GM23338 (cell line): ENCODE measurements around the gene EPX. TPM values are rescaled to one million over a fixed set of nuclear protein-coding genes. Genes with fewer than 3 reads are reported as not detected.

Experiments used
- ATAC-seq: fragments of 200-7000 bp; cut with Tn5 transposase; 3 replicates; pipeline ENCODE4 v1.9.1; 2020
- DNase-seq: peaks from one replicate; pipeline ENCODE4 v3.0.0-alpha.2; 2015; ENCODE audit warnings: low spot score
- H2AFZ ChIP-seq: fragments of 200-600 bp; sonication (generic); 2 replicates; pipeline ENCODE4 v1.8.0; 2016; ENCODE audit warnings: antibody characterized with exemption, mild to moderate bottlenecking, moderate library complexity
- H3F3A ChIP-seq: fragments of 200-600 bp; sonication (generic); replicated peaks from 2 replicates; pipeline ENCODE4 v1.8.0; 2017; ENCODE audit warnings: antibody characterized with exemption, mixed run types, low read depth
- H3K27ac ChIP-seq: fragments of 200-600 bp; sonication (generic); 2 replicates; pipeline ENCODE4 v1.6.1; 2016; ENCODE audit warnings: low read depth
- H3K27me3 ChIP-seq: fragments of 200-600 bp; sonication (generic); 2 replicates; pipeline ENCODE4 v1.8.0; 2016; ENCODE audit warnings: mild to moderate bottlenecking, mixed run types, moderate library complexity; ENCODE audit not compliant: insufficient read depth
- H3K36me3 ChIP-seq: fragments of 200-600 bp; sonication (generic); 2 replicates; pipeline ENCODE4 v1.8.0; 2016; ENCODE audit warnings: mild to moderate bottlenecking; ENCODE audit not compliant: insufficient read depth
- H3K4me1 ChIP-seq: fragments of 200-600 bp; sonication (generic); 2 replicates; pipeline ENCODE4 v1.8.0; 2016; ENCODE audit warnings: mild to moderate bottlenecking, moderate library complexity; ENCODE audit not compliant: insufficient read depth
- H3K4me2 ChIP-seq: fragments of 200-600 bp; sonication (generic); 2 replicates; pipeline ENCODE4 v1.7.1; 2017; ENCODE audit warnings: mixed run types
- H3K4me3 ChIP-seq: fragments of 200-600 bp; sonication (generic); 2 replicates; pipeline ENCODE4 v1.6.1; 2016; ENCODE audit warnings: mixed run types
- H3K79me2 ChIP-seq: fragments of 200-600 bp; sonication (generic); replicated peaks from 2 replicates; pipeline ENCODE4 v1.8.0; 2017; ENCODE audit warnings: mild to moderate bottlenecking; ENCODE audit not compliant: insufficient read depth
- H3K9me2 ChIP-seq: fragments of 200-600 bp; sonication (generic); 2 replicates; pipeline ENCODE4 v1.8.0; 2017; ENCODE audit not compliant: insufficient read depth
- H4K20me1 ChIP-seq: fragments of 200-600 bp; sonication (generic); replicated peaks from 2 replicates; pipeline ENCODE4 v1.8.0; 2017; ENCODE audit warnings: mild to moderate bottlenecking; ENCODE audit not compliant: insufficient read depth
- H3K27ac Mint-ChIP-seq: 2 replicates; pipeline ENCODE4 v1.8.0; 2020; ENCODE audit warnings: inconsistent platforms, mild to moderate bottlenecking, moderate library complexity, mixed read lengths
- H3K27me3 Mint-ChIP-seq: 3 replicates; pipeline ENCODE4 v1.8.0; 2022; ENCODE audit warnings: low read depth, mild to moderate bottlenecking, moderate library complexity, mixed read lengths, inconsistent platforms; ENCODE audit not compliant: insufficient read depth, poor library complexity
- H3K36me3 Mint-ChIP-seq: 3 replicates; pipeline ENCODE4 v1.8.0; 2021; ENCODE audit warnings: low read depth, mild to moderate bottlenecking, inconsistent platforms, moderate library complexity, mixed read lengths
- H3K4me1 Mint-ChIP-seq: 3 replicates; pipeline ENCODE4 v1.8.0; 2020; ENCODE audit warnings: mild to moderate bottlenecking, inconsistent platforms, mixed read lengths
- H3K4me3 Mint-ChIP-seq: 3 replicates; pipeline ENCODE4 v1.8.0; 2021; ENCODE audit warnings: moderate library complexity, mild to moderate bottlenecking, inconsistent platforms, mixed read lengths
- H3K9me3 Mint-ChIP-seq: 3 replicates; pipeline ENCODE4 v1.8.0; 2020; ENCODE audit warnings: moderate library complexity, mild to moderate bottlenecking, inconsistent platforms, mixed read lengths
- CREB1 ChIP-seq: fragments of 250-450 bp; sonication (Bioruptor Pico); IDR thresholded peaks from 2 replicates; pipeline ENCODE4 v1.5.0; 2020; ENCODE audit warnings: low read depth, mild to moderate bottlenecking, moderate library complexity
- EZH2 ChIP-seq: fragments of 200-600 bp; sonication (generic); IDR thresholded peaks from one replicate; pipeline ENCODE4 v1.8.0; 2017; ENCODE audit warnings: antibody characterized with exemption, mild to moderate bottlenecking, low read depth; ENCODE audit not compliant: unreplicated experiment
- EZH2phosphoT487 ChIP-seq: fragments of 200-600 bp; sonication (generic); IDR thresholded peaks from one replicate; pipeline ENCODE4 v1.8.1; 2018; ENCODE audit warnings: antibody characterized with exemption; ENCODE audit not compliant: unreplicated experiment
- JUNB ChIP-seq: IDR thresholded peaks from one replicate; pipeline ENCODE4 v1.6.1; 2016; ENCODE audit warnings: antibody characterized with exemption; ENCODE audit not compliant: unreplicated experiment
- NANOG ChIP-seq: IDR thresholded peaks from 2 replicates; pipeline ENCODE4 v1.6.1; 2016; ENCODE audit warnings: antibody characterized with exemption, borderline replicate concordance
- POLR2AphosphoS5 ChIP-seq: IDR thresholded peaks from 2 replicates; pipeline ENCODE4 v1.6.1; 2016; ENCODE audit warnings: antibody characterized with exemption, low read depth
- STAT1 ChIP-seq: IDR thresholded peaks from one replicate; pipeline ENCODE4 v1.6.1; 2016; ENCODE audit warnings: antibody characterized with exemption; ENCODE audit not compliant: unreplicated experiment
- ZNF114 ChIP-seq: fragments of 250-450 bp; sonication (Bioruptor Pico); IDR thresholded peaks from 2 replicates; pipeline ENCODE4 v1.5.0; 2020; ENCODE audit warnings: mild to moderate bottlenecking, moderate library complexity
- ZNF331 ChIP-seq: fragments of 250-450 bp; sonication (Bioruptor Pico); IDR thresholded peaks from 2 replicates; pipeline ENCODE4 v1.5.0; 2020; ENCODE audit warnings: low read depth, mild to moderate bottlenecking, moderate library complexity
- ZNF462 ChIP-seq: fragments of 250-450 bp; sonication (Bioruptor Pico); IDR thresholded peaks from 2 replicates; pipeline ENCODE4 v1.5.0; 2020; ENCODE audit warnings: mild to moderate bottlenecking, moderate library complexity
- polyA plus RNA-seq: library from polyadenylated mRNA; unstranded; fragments of >200 nt; fragmentation: Nextera tagmentation; extraction: Ambion mirVana; gene quantifications from 2 replicates; pipeline ENCODE4 v1.2.1, GENCODE V29; 2016
- total RNA-seq: library from RNA; depleted of rRNA; stranded (reverse); fragments of >200 nt; shearing (Covaris generic); gene quantifications from 2 replicates; pipeline ENCODE4 v1.2.3, GENCODE V29; 2014
- TF ChIP-seq, protein P1 (sequence below), 2 experiments: fragments of 200-600 bp in 1 of 2; sonication (generic) in 1 of 2; conservative IDR thresholded peaks; 2 replicates each; pipeline versions ENCODE4 v1.5.1 to v1.6.1; 2016 to 2017; ENCODE audit warnings: antibody characterized with exemption in 2 of 2, low read depth in 2 of 2, mild to moderate bottlenecking in 2 of 2, moderate library complexity in 1 of 2
- TF ChIP-seq, protein P2 (sequence below): IDR thresholded peaks from 2 replicates; pipeline ENCODE4 v1.6.1; 2016; ENCODE audit warnings: antibody characterized with exemption

Gene EPX
- total and polyA plus RNA-seq, 2 experiments from 2014 or later, result 0.10 TPM; not detected in 1

- no peaks in the 10 kb centered on the region for H3K36me3 ChIP-seq
- H3K27ac ChIP-seq, result no peak overlapping the region
- no peak overlapping the region for H3K4me3 Mint-ChIP-seq
- H3K4me2 ChIP-seq, result no peak overlapping the region
- no peaks in the 10 kb centered on the region for H4K20me1 ChIP-seq
- H2AFZ ChIP-seq, result no peak overlapping the region
- no peaks in the 10 kb centered on the region for H3K36me3 Mint-ChIP-seq
- no peak overlapping the region for H3K4me3 ChIP-seq
- no peak for ATAC-seq
- no peak for DNase-seq
- H3K79me2 ChIP-seq, result no peaks in the 10 kb centered on the region
- no peaks in the 10 kb centered on the region for H3K9me2 ChIP-seq
- no peaks in the 10 kb centered on the region for H3K9me3 Mint-ChIP-seq
- H3K27ac Mint-ChIP-seq, result no peak overlapping the region
- TF ChIP-seq NANOG (no peak), POLR2AphosphoS5 (no peak), EZH2 (no peak)
- TF ChIP-seq, protein P1, sequence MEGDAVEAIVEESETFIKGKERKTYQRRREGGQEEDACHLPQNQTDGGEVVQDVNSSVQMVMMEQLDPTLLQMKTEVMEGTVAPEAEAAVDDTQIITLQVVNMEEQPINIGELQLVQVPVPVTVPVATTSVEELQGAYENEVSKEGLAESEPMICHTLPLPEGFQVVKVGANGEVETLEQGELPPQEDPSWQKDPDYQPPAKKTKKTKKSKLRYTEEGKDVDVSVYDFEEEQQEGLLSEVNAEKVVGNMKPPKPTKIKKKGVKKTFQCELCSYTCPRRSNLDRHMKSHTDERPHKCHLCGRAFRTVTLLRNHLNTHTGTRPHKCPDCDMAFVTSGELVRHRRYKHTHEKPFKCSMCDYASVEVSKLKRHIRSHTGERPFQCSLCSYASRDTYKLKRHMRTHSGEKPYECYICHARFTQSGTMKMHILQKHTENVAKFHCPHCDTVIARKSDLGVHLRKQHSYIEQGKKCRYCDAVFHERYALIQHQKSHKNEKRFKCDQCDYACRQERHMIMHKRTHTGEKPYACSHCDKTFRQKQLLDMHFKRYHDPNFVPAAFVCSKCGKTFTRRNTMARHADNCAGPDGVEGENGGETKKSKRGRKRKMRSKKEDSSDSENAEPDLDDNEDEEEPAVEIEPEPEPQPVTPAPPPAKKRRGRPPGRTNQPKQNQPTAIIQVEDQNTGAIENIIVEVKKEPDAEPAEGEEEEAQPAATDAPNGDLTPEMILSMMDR (conservative IDR thresholded peaks at IDR 0.05; ENCODE audit: low read depth in 2 of 2), result no peak
- peaks cover 14% of the 10 kb centered on the region; the same call in 1 of the 2 replicates for H3K27me3 ChIP-seq
- no peaks in the 10 kb centered on the region for H3K4me1 Mint-ChIP-seq
- H3K4me1 ChIP-seq, result no peaks in the 10 kb centered on the region
- H3K27me3 Mint-ChIP-seq, result no peaks in the 10 kb centered on the region
- no peaks in the 10 kb centered on the region for H3F3A ChIP-seq
These were observed 43.3 kb downstream of the EPX start for GRCh38 chr17:58235821-58236220.

DNA sequence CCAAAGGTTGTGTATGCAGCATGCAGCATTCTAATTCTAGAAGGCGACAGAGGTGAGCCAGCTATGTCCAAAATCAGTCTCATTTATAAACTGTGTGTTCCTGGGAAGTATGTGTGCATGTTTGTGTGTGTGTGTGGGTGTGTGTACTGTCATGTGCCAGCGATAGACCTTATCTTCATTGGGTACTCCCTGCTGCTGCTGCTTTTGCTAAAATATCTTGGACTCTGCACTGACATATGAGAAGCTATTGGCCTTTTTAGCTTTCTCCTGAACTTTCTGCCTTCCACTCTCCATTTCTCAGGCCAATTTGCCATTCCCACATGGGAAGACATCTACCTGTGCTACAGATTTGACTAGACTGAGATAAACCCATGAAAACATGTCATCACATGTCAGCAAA lies 43.9 kb downstream of the EPX start:
- no peak overlapping the region for H3K27ac ChIP-seq
- no peak overlapping the region for H2AFZ ChIP-seq
- Mint-ChIP-seq H3K9me3 (no peaks in the 10 kb centered on the region), H3K36me3 (no peaks in the 10 kb centered on the region), H3K27me3 (no peaks in the 10 kb centered on the region), H3K27ac (no peak overlapping the region), H3K4me1 (no peaks in the 10 kb centered on the region), H3K4me3 (no peak overlapping the region)
- no peak overlapping the region for H3K4me2 ChIP-seq
- H3K79me2 ChIP-seq, result no peaks in the 10 kb centered on the region
- H3F3A ChIP-seq, result no peaks in the 10 kb centered on the region
- ATAC-seq (no peak), DNase-seq (no peak)
- H4K20me1 ChIP-seq, result no peaks in the 10 kb centered on the region
- H3K36me3 ChIP-seq, result no peaks in the 10 kb centered on the region
- H3K9me2 ChIP-seq, result no peaks in the 10 kb centered on the region
- H3K4me3 ChIP-seq, result no peak overlapping the region
- peaks cover 9% of the 10 kb centered on the region; the same call in 1 of the 2 replicates for H3K27me3 ChIP-seq
- no peaks in the 10 kb centered on the region for H3K4me1 ChIP-seq
- TF ChIP-seq STAT1 (no peak), ZNF462 (CRISPR knock-in tag) (no peak), ZNF331 (CRISPR knock-in tag) (no peak), CREB1 (CRISPR knock-in tag) (no peak), EZH2 (no peak), JUNB (no peak), EZH2phosphoT487 (no peak), ZNF114 (no peak)
- TF ChIP-seq, protein P1 (conservative IDR thresholded peaks at IDR 0.05; ENCODE audit: low read depth in 2 of 2), result no peak
- TF ChIP-seq, protein P2, sequence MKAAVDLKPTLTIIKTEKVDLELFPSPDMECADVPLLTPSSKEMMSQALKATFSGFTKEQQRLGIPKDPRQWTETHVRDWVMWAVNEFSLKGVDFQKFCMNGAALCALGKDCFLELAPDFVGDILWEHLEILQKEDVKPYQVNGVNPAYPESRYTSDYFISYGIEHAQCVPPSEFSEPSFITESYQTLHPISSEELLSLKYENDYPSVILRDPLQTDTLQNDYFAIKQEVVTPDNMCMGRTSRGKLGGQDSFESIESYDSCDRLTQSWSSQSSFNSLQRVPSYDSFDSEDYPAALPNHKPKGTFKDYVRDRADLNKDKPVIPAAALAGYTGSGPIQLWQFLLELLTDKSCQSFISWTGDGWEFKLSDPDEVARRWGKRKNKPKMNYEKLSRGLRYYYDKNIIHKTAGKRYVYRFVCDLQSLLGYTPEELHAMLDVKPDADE, result no peak
